ENCODE measurements around the gene PPP3CA. TPM values are rescaled to one million over a fixed set of nuclear protein-coding genes. Genes with fewer than 3 reads are reported as not detected.
"Not testable (repeated sequence)": the region's sequence is repeated elsewhere in the genome, so short reads cannot be mapped to it uniquely, and the experiment has no call there.

The PPP3CA gene
- total RNA-seq, 2 donors from 2014 or later = 71.3 to 142 TPM

DNA sequence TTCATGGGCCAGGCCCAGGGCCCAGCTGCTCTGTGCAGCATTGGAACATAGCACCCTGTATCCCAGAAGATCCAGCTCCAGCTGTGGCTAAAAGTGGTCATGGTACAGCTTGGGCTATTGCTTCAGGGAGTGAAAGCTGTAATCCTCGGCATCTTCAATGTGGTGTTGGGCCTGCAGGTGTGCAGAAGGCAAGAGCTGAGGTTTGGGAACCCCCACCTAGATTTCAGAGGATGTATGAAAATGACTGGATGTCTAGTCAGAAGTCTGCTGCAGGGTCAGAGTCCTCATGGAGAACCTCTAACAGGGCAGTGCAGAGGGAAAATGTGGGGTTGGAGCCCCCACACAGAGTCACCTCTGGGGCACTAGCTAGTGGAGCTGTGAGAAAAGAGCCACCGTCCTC, 341.7 kb downstream of the PPP3CA start:
- no peaks in the 10 kb centered on the region for H3K27me3 ChIP-seq (replicated peaks; ENCODE audit: insufficient read depth)
- no peaks in the 10 kb centered on the region for H3K4me1 ChIP-seq (replicated peaks)
- no peak overlapping the region for H3K27ac ChIP-seq
- H3K36me3 ChIP-seq = no peaks in the 10 kb centered on the region
- no peak overlapping the region for H3K4me3 ChIP-seq
- intact Hi-C loops (cut with DNase I) = no loop called here
- WGBS = 92% methylated on average over 2 of the region's 2 CpGs
- no peak for DNase-seq (ENCODE audit: low spot score)
- TF ChIP-seq POLR2AphosphoS5 (IDR thresholded peaks at IDR 0.05) (no peak), POLR2A (IDR thresholded peaks at IDR 0.05) (no peak)
- TF ChIP-seq, protein P1, sequence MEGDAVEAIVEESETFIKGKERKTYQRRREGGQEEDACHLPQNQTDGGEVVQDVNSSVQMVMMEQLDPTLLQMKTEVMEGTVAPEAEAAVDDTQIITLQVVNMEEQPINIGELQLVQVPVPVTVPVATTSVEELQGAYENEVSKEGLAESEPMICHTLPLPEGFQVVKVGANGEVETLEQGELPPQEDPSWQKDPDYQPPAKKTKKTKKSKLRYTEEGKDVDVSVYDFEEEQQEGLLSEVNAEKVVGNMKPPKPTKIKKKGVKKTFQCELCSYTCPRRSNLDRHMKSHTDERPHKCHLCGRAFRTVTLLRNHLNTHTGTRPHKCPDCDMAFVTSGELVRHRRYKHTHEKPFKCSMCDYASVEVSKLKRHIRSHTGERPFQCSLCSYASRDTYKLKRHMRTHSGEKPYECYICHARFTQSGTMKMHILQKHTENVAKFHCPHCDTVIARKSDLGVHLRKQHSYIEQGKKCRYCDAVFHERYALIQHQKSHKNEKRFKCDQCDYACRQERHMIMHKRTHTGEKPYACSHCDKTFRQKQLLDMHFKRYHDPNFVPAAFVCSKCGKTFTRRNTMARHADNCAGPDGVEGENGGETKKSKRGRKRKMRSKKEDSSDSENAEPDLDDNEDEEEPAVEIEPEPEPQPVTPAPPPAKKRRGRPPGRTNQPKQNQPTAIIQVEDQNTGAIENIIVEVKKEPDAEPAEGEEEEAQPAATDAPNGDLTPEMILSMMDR (IDR thresholded peaks at IDR 0.05) = no peak
- H3K9me3 ChIP-seq = no peaks in the 10 kb centered on the region

DNA sequence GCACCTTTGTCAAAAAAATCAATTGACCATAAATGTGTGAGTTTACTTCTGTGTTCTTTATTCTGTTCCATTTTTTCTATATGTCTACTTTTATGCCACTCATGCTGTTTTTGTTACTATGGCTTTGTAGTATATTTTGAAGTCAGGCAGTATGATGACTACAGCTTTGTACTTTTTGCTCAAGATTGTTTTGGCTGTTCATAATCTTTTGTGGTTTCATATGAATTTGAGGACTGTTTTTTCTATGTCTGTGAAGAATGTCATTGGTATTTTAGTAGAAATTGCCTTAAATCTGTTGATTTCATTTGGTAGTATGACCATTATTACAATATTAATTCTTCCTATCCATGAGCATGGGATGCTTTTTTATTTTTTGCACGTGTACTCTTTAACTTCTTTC, 346.8 kb downstream of the PPP3CA start:
- H3K4me1 ChIP-seq (replicated peaks) = no peaks in the 10 kb centered on the region

DNA sequence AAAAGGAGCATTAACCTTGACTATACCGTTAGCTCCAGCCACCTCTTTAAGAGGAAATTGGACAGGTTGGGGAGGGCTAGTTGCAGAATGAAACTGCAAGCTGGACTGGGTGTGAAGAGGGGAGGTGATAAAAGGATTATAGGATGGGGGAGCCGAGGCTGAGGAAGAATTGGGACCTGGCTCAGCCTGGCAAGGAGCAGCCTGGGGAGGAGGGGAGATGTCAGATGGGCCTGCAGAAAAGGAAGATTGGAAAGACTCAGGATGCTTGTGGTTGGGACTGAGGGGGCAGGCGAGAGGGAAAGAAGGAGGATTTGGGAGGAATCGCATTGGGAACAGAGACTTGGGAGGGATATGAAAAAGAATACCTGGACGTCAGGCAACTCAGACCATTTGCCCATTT, 351.7 kb downstream of the PPP3CA start:
- H3K9me3 ChIP-seq = no peaks in the 10 kb centered on the region
- no peaks in the 10 kb centered on the region for H3K4me1 ChIP-seq (replicated peaks)
- TF ChIP-seq POLR2A (IDR thresholded peaks at IDR 0.05) (no peak), POLR2AphosphoS5 (IDR thresholded peaks at IDR 0.05) (no peak)
- TF ChIP-seq, protein P1 (IDR thresholded peaks at IDR 0.05) = no peak
- H3K36me3 ChIP-seq = no peaks in the 10 kb centered on the region
- H3K27me3 ChIP-seq (replicated peaks; ENCODE audit: insufficient read depth) = no peaks in the 10 kb centered on the region
- no peak overlapping the region for H3K27ac ChIP-seq
- DNase-seq (ENCODE audit: low spot score) = no peak
- intact Hi-C loops (cut with DNase I) = no loop called here
- 89% methylated on average over 5 of the region's 5 CpGs for WGBS
- no peak overlapping the region for H3K4me3 ChIP-seq

More for the DNA sequence above, 346.8 kb downstream of the PPP3CA start:
- Histone ChIP-seq H3K27ac (no peak overlapping the region), H3K36me3 (no peaks in the 10 kb centered on the region), H3K4me3 (no peak overlapping the region), H3K27me3 (replicated peaks; ENCODE audit: insufficient read depth) (no peaks in the 10 kb centered on the region), H3K9me3 (no peaks in the 10 kb centered on the region)
- intact Hi-C loops (cut with DNase I) = no loop called here
- WGBS = 90% methylated on average over 1 of the region's 1 CpG
- no peak for DNase-seq (ENCODE audit: low spot score)
- TF ChIP-seq POLR2A (IDR thresholded peaks at IDR 0.05) (no peak), POLR2AphosphoS5 (IDR thresholded peaks at IDR 0.05) (no peak)
- TF ChIP-seq, protein P1 (IDR thresholded peaks at IDR 0.05) = no peak

DNA sequence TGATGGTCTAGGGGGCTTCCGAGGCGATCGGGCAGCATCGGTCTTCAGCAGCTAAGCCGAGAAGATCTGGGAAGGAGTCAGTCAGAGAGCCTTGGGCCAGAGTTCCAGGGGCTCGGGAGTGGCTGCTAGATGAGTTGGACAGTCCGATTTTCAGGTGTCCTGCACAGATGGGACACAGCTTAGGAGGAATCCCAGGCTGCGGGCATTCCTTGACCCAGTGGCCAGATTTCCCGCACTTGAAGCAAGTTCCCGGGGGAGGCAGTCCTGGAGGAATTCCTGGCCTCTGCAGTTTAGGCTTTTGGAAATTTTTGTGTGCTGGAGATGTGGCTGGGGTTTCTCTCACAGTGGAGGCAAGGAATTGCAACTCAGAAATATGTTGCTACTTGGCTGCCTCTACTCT, 352.3 kb downstream of the PPP3CA start:
- H3K27me3 ChIP-seq (replicated peaks; ENCODE audit: insufficient read depth); H3K4me3 ChIP-seq; DNase-seq (ENCODE audit: low spot score); intact Hi-C loops (cut with DNase I); H3K4me1 ChIP-seq (replicated peaks); H3K27ac ChIP-seq; H3K9me3 ChIP-seq; H3K36me3 ChIP-seq: not testable (repeated sequence)
- 90% methylated on average over 10 of the region's 10 CpGs for WGBS

DNA sequence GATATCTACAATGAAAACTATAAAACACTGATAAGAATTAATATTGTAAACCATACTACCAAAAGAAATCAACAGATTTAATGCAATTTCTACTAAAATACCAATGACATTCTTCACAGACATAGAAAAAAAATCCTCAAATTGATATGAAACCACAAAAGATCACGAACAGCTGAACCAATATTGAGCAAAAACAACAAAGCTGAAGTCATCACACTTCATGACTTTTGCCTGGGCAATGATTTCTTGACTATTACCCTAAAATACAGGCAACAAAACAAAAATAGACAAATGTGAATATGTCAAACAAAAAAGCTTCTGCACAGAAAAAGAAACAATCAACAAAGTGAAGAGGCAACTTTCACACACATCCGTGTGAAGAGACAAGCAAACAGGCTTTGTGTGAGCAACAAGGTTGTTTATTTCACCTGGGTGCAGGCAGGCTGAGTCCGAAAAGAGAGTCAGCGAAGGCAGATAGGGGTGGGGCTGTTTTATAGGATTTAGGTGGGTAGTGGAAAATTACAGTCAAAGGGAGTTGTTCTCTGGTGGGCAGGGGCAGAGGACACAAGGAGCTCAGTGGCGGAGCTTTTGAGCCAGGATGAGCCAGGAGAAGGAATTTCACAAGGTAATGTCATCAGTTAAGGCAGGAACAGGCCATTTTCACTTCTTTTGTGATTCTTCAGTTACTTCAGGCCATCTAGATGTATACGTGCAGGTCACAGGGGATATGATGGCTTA, 355.8 kb downstream of the PPP3CA start:
- H3K27me3 ChIP-seq (replicated peaks; ENCODE audit: insufficient read depth); H3K36me3 ChIP-seq; intact Hi-C loops (cut with DNase I); H3K9me3 ChIP-seq; H3K4me1 ChIP-seq (replicated peaks); H3K4me3 ChIP-seq; H3K27ac ChIP-seq; DNase-seq (ENCODE audit: low spot score): not testable (repeated sequence)
- 90% methylated on average over 6 of the region's 6 CpGs for WGBS

DNA sequence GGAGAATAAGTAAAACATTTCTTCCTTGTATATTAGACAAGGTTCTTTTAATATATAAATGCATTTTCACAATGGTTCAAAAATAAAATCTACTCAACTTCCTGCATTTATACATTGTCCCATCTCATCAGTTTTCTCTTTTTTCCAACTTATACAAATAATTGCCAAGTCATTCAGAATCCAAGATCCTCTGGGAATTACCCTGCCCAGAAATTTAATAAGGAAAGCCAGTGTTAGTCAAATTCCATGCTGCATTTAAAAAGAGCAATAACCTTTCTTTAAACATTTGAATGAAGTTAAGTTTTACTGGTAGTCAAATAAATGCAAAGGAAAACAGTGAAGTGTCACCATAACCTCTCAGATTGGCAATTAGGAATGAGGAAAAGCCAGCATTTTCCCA, 357.9 kb downstream of the PPP3CA start:
- Histone ChIP-seq H3K4me3 (no peak overlapping the region), H3K27ac (no peak overlapping the region), H3K9me3 (no peaks in the 10 kb centered on the region), H3K36me3 (no peaks in the 10 kb centered on the region), H3K27me3 (replicated peaks; ENCODE audit: insufficient read depth) (no peaks in the 10 kb centered on the region), H3K4me1 (replicated peaks) (no peaks in the 10 kb centered on the region)
- DNase-seq (ENCODE audit: low spot score) = no peak
- TF ChIP-seq, protein P1 (IDR thresholded peaks at IDR 0.05) = no peak
- TF ChIP-seq POLR2A (IDR thresholded peaks at IDR 0.05) = no peak
- no peak for TF ChIP-seq POLR2AphosphoS5 (IDR thresholded peaks at IDR 0.05)
- intact Hi-C loops (cut with DNase I) = no loop called here
